Mesendoderm (in vitro differentiated cells): Measurements from ENCODE around the gene UXS1.

Source experiments
- DNase-seq: peaks from one replicate; pipeline ENCODE4 v3.0.0; 2013
- H2AK5ac ChIP-seq: 2 replicates; pipeline ENCODE4 v1.6.1; 2013; ENCODE audit warnings: low read length, inconsistent platforms
- H2BK120ac ChIP-seq: 2 replicates; pipeline ENCODE4 v1.6.1; 2013; ENCODE audit warnings: low read depth, mild to moderate bottlenecking, low read length, moderate library complexity, mixed read lengths
- H2BK15ac ChIP-seq: replicated peaks from 2 replicates; pipeline ENCODE4 v1.6.1; 2013; ENCODE audit warnings: low read depth, mild to moderate bottlenecking, moderate library complexity
- H2BK5ac ChIP-seq: 2 replicates; pipeline ENCODE4 v1.6.1; 2013; ENCODE audit warnings: low read length, inconsistent platforms
- H3K18ac ChIP-seq: 2 replicates; pipeline ENCODE4 v1.6.1; 2013; ENCODE audit warnings: mild to moderate bottlenecking, low read length, mixed read lengths
- H3K23ac ChIP-seq: one replicate; pipeline ENCODE4 v1.6.1; 2013; ENCODE audit warnings: low read length
- H3K27ac ChIP-seq: 2 replicates; pipeline ENCODE4 v1.5.1; 2013; ENCODE audit warnings: low read depth, mild to moderate bottlenecking, inconsistent platforms, low read length, moderate library complexity
- H3K27me3 ChIP-seq: 2 replicates; pipeline ENCODE4 v1.6.1; 2013; ENCODE audit warnings: low read length, control low read depth, mild to moderate bottlenecking, inconsistent platforms; ENCODE audit not compliant: insufficient read depth, poor library complexity
- H3K36me3 ChIP-seq: 2 replicates; pipeline ENCODE4 v1.6.1; 2013; ENCODE audit warnings: low read length, inconsistent platforms; ENCODE audit not compliant: control insufficient read depth, insufficient read depth
- H3K4ac ChIP-seq: one replicate; pipeline ENCODE4 v1.6.1; 2013; ENCODE audit warnings: low read depth, mild to moderate bottlenecking, low read length, moderate library complexity
- H3K4me1 ChIP-seq: 2 replicates; pipeline ENCODE4 v1.6.1; 2013; ENCODE audit warnings: low read depth, low read length, inconsistent platforms; ENCODE audit not compliant: control insufficient read depth
- H3K4me2 ChIP-seq: 2 replicates; pipeline ENCODE4 v1.6.1; 2013; ENCODE audit warnings: low read length
- H3K4me3 ChIP-seq: 2 replicates; pipeline ENCODE4 v1.5.1; 2013; ENCODE audit warnings: mild to moderate bottlenecking, low read length
- H3K56ac ChIP-seq: one replicate; pipeline ENCODE4 v1.6.1; 2013; ENCODE audit warnings: low read length
- H3K79me1 ChIP-seq: 2 replicates; pipeline ENCODE4 v1.6.1; 2013; ENCODE audit warnings: low read length, inconsistent platforms
- H3K79me2 ChIP-seq: 2 replicates; pipeline ENCODE4 v1.6.1; 2013; ENCODE audit warnings: mild to moderate bottlenecking, low read length; ENCODE audit not compliant: control insufficient read depth, insufficient read depth
- H3K9ac ChIP-seq: 2 replicates; pipeline ENCODE4 v1.6.1; 2013; ENCODE audit warnings: low read length, inconsistent platforms
- H4K5ac ChIP-seq: one replicate; pipeline ENCODE4 v1.6.1; 2013; ENCODE audit warnings: low read length
- H4K8ac ChIP-seq: one replicate; pipeline ENCODE4 v1.6.1; 2013; ENCODE audit warnings: low read depth, mild to moderate bottlenecking, control low read depth, low read length, moderate library complexity
- WGBS: extraction: QIAGEN DNeasy Blood & Tissue Kit; methylation state at CpG from one replicate; pipeline ENCODE4 v1.1.7; 2013; ENCODE audit warnings: low lambda C conversion rate, missing lambda C conversion rate; ENCODE audit not compliant: insufficient coverage; ENCODE audit errors: extremely low coverage; 5-methylcytosine and 5-hydroxymethylcytosine counted together

The UXS1 gene

DNA sequence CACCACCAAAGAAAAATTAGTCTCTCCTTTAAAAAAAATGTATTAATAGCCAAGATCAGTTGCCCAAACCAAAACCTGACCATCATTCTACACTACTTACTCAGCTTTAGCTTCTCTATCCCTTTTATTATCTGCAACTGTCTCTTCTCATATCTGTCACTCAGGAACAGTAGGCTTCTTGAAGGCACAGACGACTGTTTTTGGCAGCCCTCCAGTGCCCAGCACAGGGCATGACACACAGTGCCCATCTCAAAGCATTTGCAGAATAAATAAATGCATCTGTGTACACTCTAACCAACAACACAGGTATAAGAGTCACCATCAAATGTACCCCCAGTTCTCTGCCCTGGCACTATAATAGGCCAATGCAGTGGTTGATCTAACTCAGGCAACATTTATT is 117.2 kb downstream of the UXS1 start:
- H2AK5ac ChIP-seq: no peak overlapping the region
- H2BK15ac ChIP-seq: no peak overlapping the region
- no peaks in the 10 kb centered on the region for H3K36me3 ChIP-seq

GRCh38 chr2:106075048-106075447 is 119.1 kb downstream of the UXS1 start:
- no peak overlapping the region for H3K18ac ChIP-seq
- H2AK5ac ChIP-seq: no peak overlapping the region
- H2BK5ac ChIP-seq: no peak overlapping the region
- no peaks in the 10 kb centered on the region for H3K79me1 ChIP-seq
- WGBS: no CpG with 5 or more reads among the region's 3 CpGs
- H2BK120ac ChIP-seq: no peak overlapping the region
- no peak overlapping the region for H3K4me3 ChIP-seq
- no peak overlapping the region for H3K23ac ChIP-seq
- H3K27me3 ChIP-seq: no peaks in the 10 kb centered on the region
- H3K9ac ChIP-seq: no peak overlapping the region
- no peak overlapping the region for H4K5ac ChIP-seq
- no peak overlapping the region for H2BK15ac ChIP-seq
- H3K4me2 ChIP-seq: no peak overlapping the region
- DNase-seq: no peak
- H3K27ac ChIP-seq: no peak overlapping the region
- H3K4ac ChIP-seq: no peak overlapping the region
- no peaks in the 10 kb centered on the region for H3K36me3 ChIP-seq
- H3K56ac ChIP-seq: no peak overlapping the region
- H3K4me1 ChIP-seq: peaks cover 2% of the 10 kb centered on the region
- no peaks in the 10 kb centered on the region for H3K79me2 ChIP-seq
- H4K8ac ChIP-seq: no peak overlapping the region

More for the DNA sequence above, 117.2 kb downstream of the UXS1 start:
- Histone ChIP-seq H3K4ac (no peak overlapping the region), H3K4me1 (peaks cover 2% of the 10 kb centered on the region), H3K79me2 (no peaks in the 10 kb centered on the region), H3K4me3 (no peak overlapping the region), H3K27me3 (no peaks in the 10 kb centered on the region), H4K8ac (no peak overlapping the region), H4K5ac (no peak overlapping the region), H3K23ac (no peak overlapping the region), H3K27ac (no peak overlapping the region), H3K18ac (no peak overlapping the region), H3K56ac (no peak overlapping the region), H3K9ac (no peak overlapping the region), H3K79me1 (no peaks in the 10 kb centered on the region), H3K4me2 (no peak overlapping the region), H2BK5ac (no peak overlapping the region), H2BK120ac (no peak overlapping the region)
- WGBS: no CpG with 5 or more reads among the region's 1 CpG
- no peak for DNase-seq

GRCh38 chr2:106073678-106074406 is 120.3 kb downstream of the UXS1 start:
- Histone ChIP-seq H2BK15ac (no peak overlapping the region), H3K27ac (no peak overlapping the region), H3K23ac (no peak overlapping the region), H3K56ac (no peak overlapping the region), H3K18ac (no peak overlapping the region), H3K9ac (no peak overlapping the region), H2BK120ac (no peak overlapping the region), H3K79me2 (no peaks in the 10 kb centered on the region), H3K4ac (no peak overlapping the region), H3K79me1 (no peaks in the 10 kb centered on the region), H2BK5ac (no peak overlapping the region), H2AK5ac (no peak overlapping the region), H3K4me2 (no peak overlapping the region), H4K8ac (no peak overlapping the region), H4K5ac (no peak overlapping the region), H3K27me3 (no peaks in the 10 kb centered on the region), H3K36me3 (no peaks in the 10 kb centered on the region), H3K4me3 (no peak overlapping the region), H3K4me1 (peaks cover 2% of the 10 kb centered on the region)
- WGBS: no CpG with 5 or more reads among the region's 17 CpGs
- no peak for DNase-seq

GRCh38 chr2:106070181-106070580 is 123.9 kb downstream of the UXS1 start:
- H4K8ac ChIP-seq: no peak overlapping the region
- no peak overlapping the region for H3K27ac ChIP-seq
- H2AK5ac ChIP-seq: no peak overlapping the region
- H3K4me3 ChIP-seq: no peak overlapping the region
- no peaks in the 10 kb centered on the region for H3K36me3 ChIP-seq
- no peak overlapping the region for H2BK120ac ChIP-seq
- H3K27me3 ChIP-seq: peaks cover 5% of the 10 kb centered on the region
- WGBS: no CpG with 5 or more reads among the region's 4 CpGs
- H3K9ac ChIP-seq: no peak overlapping the region
- H2BK15ac ChIP-seq: no peak overlapping the region
- H3K56ac ChIP-seq: no peak overlapping the region
- H4K5ac ChIP-seq: no peak overlapping the region
- H3K4me2 ChIP-seq: no peak overlapping the region
- H3K4ac ChIP-seq: no peak overlapping the region
- DNase-seq: no peak
- H3K4me1 ChIP-seq: peaks cover 7% of the 10 kb centered on the region
- no peak overlapping the region for H2BK5ac ChIP-seq
- no peak overlapping the region for H3K23ac ChIP-seq
- no peaks in the 10 kb centered on the region for H3K79me1 ChIP-seq
- H3K79me2 ChIP-seq: no peaks in the 10 kb centered on the region
- H3K18ac ChIP-seq: no peak overlapping the region

DNA sequence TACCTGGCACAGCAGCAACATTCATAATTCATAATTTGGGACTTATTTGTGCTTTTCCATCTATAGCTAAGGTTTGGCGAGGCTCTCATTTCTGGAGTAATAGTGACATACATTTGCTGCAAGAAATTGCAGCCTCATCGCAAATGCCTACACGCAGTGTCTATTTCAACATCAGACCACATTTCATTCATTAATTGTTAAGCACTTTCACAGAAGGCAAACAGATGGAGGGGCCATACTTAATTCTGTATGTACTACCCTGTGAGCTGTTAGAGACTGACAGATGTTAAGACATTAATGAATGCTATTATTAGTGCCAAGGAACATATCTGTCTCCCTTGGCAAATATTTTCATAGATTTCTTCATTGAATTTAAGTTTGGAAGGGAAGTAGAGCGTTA is 125.7 kb downstream of the UXS1 start:
- Histone ChIP-seq H3K27me3 (peaks cover 5% of the 10 kb centered on the region), H3K79me1 (no peaks in the 10 kb centered on the region), H2BK120ac (no peak overlapping the region), H3K4ac (no peak overlapping the region), H3K56ac (no peak overlapping the region), H3K9ac (no peak overlapping the region), H3K18ac (no peak overlapping the region), H3K4me1 (peaks cover 7% of the 10 kb centered on the region), H3K27ac (no peak overlapping the region), H2AK5ac (no peak overlapping the region), H2BK15ac (no peak overlapping the region), H4K8ac (no peak overlapping the region), H4K5ac (no peak overlapping the region), H3K23ac (no peak overlapping the region), H3K4me3 (no peak overlapping the region), H2BK5ac (no peak overlapping the region), H3K36me3 (no peaks in the 10 kb centered on the region), H3K79me2 (no peaks in the 10 kb centered on the region), H3K4me2 (no peak overlapping the region)
- WGBS: no CpG with 5 or more reads among the region's 4 CpGs
- DNase-seq: no peak
